ENCODE measurements around the gene SMAD4. TPM values are rescaled to one million over a fixed set of nuclear protein-coding genes. Genes with fewer than 3 reads are reported as not detected.
"Not testable (repeated sequence)": the region's sequence is repeated elsewhere in the genome, so short reads cannot be mapped to it uniquely, and the experiment has no call there.

Gene SMAD4
- total and polyA plus RNA-seq, 7 donors, result 16.4 to 143 (median 106) TPM

DNA sequence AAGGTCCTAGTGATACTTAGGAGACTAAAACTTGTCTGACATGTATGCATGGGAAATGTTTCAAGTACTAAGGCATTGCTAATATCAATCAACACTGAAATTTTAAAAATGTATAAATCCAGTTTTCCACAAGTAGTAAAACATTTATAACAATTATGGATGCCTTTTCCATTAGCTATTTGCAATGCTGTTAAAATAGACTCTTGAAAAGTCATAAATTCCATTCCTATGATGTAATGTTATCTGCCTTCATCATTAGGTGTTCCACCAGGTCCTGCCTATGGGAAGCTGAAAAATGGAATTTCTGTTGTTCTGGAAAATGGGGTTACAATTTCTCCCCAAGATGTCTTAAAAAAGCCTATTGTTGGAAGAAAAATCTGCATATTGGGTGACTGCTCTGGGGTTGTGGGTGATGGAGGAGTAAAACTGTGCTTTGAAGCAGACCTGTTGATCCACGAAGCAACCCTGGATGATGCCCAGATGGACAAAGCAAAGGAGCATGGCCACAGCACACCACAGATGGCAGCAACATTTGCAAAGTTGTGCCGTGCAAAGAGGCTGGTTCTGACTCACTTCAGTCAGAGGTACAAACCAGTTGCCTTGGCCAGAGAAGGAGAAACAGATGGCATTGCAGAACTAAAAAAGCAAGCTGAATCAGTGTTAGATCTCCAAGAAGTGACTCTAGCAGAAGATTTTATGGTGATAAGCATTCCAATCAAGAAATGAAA, 43.5 kb upstream of the SMAD4 start:
- Histone ChIP-seq H3K27ac (no peak overlapping the region), H3K27me3 (no peaks in the 10 kb centered on the region), H3K4me1 (peaks cover 0 to 26% (median 15%) of the 10 kb centered on the region in 4 donors), H3K4me3 (no peak overlapping the region), H3K9me3 (no peaks in the 10 kb centered on the region), H3K36me3 (peaks cover 0 to 7% (median 2%) of the 10 kb centered on the region in 4 donors)
- no peak for DNase-seq
- TF ChIP-seq CTCF (IDR thresholded peaks at IDR 0.05) (no peak), POLR2AphosphoS5 (IDR thresholded peaks at IDR 0.05) (no peak), EP300 (IDR thresholded peaks at IDR 0.05) (no peak)
- intact Hi-C loops (cut with DNase I), result no loop called here
- WGBS, 2 donors, result 90 to 95% methylated on average over 2 of the region's 2 CpGs

- Histone ChIP-seq H3K4me1 (peaks cover 0 to 22% (median 12%) of the 10 kb centered on the region in 4 donors), H3K4me3 (no peak overlapping the region), H3K9me3 (no peaks in the 10 kb centered on the region), H3K27ac (no peak overlapping the region), H3K27me3 (no peaks in the 10 kb centered on the region), H3K36me3 (peaks cover 0 to 7% (median 2%) of the 10 kb centered on the region in 4 donors)
- intact Hi-C loops (cut with DNase I), result no loop called here
- TF ChIP-seq POLR2A (IDR thresholded peaks at IDR 0.05), result no peak
- no peak for TF ChIP-seq EP300 (IDR thresholded peaks at IDR 0.05)
- no peak for DNase-seq
- 55 to 67% methylated on average over 2 of the region's 2 CpGs for WGBS, 2 donors
Measured at GRCh38 chr18:50987261-50987660, 42.8 kb upstream of the SMAD4 start.

DNA sequence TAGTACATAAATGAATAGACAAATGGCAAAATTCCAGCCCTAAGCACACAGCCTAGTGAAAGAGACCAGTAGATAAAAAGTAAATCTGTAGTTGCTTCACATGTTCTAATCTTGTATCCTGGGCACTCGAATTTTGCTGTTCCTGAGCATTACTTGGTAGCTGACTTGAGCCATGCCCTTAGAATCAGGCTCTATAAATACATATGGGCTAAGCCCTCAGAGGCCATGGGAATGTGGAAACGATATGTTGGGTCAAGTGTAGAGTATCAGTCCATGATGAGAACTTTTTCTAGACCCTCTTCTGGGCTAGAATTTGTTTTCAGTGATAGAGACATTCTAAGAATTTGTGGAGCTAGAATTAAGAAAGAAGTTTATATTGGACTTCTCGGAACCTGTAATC, 40.3 kb upstream of the SMAD4 start:
- H3K27me3 ChIP-seq, result no peaks in the 10 kb centered on the region
- H3K9me3 ChIP-seq, result no peaks in the 10 kb centered on the region
- H3K36me3 ChIP-seq, result peaks cover 0 to 7% (median under 1%) of the 10 kb centered on the region in 4 donors
- DNase-seq, result no peak
- no peak for TF ChIP-seq EP300 (IDR thresholded peaks at IDR 0.05)
- TF ChIP-seq POLR2A (IDR thresholded peaks at IDR 0.05), result no peak
- TF ChIP-seq POLR2AphosphoS5 (IDR thresholded peaks at IDR 0.05), result no peak
- TF ChIP-seq CTCF (IDR thresholded peaks at IDR 0.05), result no peak
- peaks cover 0 to 16% (median 8%) of the 10 kb centered on the region in 4 donors for H3K4me1 ChIP-seq
- WGBS, 2 donors, result 87 to 93% methylated on average over 3 of the region's 3 CpGs
- no peak overlapping the region for H3K27ac ChIP-seq
- no peak overlapping the region for H3K4me3 ChIP-seq
- intact Hi-C loops (cut with DNase I), result no loop called here

DNA sequence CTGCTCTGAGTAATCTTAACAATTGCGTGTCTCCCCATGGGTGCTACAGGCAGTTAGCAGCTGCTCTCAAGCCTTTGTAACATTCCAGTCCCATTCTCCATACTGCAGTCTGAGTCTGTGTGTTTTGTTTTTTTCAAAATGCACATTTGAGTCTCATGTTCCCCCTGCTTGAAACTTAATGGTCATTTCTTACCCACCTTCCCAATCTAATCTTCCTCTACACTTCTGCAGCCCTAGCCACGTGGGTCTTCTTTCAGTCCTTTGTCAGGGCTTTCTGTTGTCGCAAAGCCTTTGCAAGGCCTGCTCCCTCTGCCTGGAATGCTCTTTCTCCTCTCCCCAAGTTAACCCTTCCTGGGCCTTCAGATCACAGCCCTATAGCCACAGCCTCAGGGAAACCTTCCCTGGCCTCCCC, 37.7 kb upstream of the SMAD4 start:
- WGBS, 2 donors, result 86 to 93% methylated on average over 3 of the region's 3 CpGs
- DNase-seq, result no peak
- no peak for TF ChIP-seq POLR2A (IDR thresholded peaks at IDR 0.05)
- no peak for TF ChIP-seq EP300 (IDR thresholded peaks at IDR 0.05)
- TF ChIP-seq CTCF (IDR thresholded peaks at IDR 0.05), result no peak
- no peak for TF ChIP-seq POLR2AphosphoS5 (IDR thresholded peaks at IDR 0.05)
- Histone ChIP-seq H3K27me3 (no peaks in the 10 kb centered on the region), H3K4me3 (no peak overlapping the region), H3K27ac (no peak overlapping the region), H3K4me1 (peaks cover 0 to 3% (median 0%) of the 10 kb centered on the region in 4 donors), H3K9me3 (no peaks in the 10 kb centered on the region), H3K36me3 (peaks cover 0 to 7% (median 0%) of the 10 kb centered on the region in 4 donors)
- intact Hi-C loops (cut with DNase I), result no loop called here

- Histone ChIP-seq H3K4me3 (no peak overlapping the region), H3K27me3 (no peaks in the 10 kb centered on the region), H3K27ac (no peak overlapping the region), H3K9me3 (no peaks in the 10 kb centered on the region), H3K36me3 (no peaks in the 10 kb centered on the region), H3K4me1 (no peaks in the 10 kb centered on the region)
- intact Hi-C loops (cut with DNase I), result no loop called here
- whole genome bisulfite sequencing, 2 donors, result 89 to 90% methylated on average over 2 of the region's 2 CpGs
- TF ChIP-seq CTCF (IDR thresholded peaks at IDR 0.05) (no peak), EP300 (IDR thresholded peaks at IDR 0.05) (no peak), POLR2AphosphoS5 (IDR thresholded peaks at IDR 0.05) (no peak), POLR2A (IDR thresholded peaks at IDR 0.05) (no peak)
- no peak for DNase-seq
Measured at GRCh38 chr18:50994031-50994430, 36.0 kb upstream of the SMAD4 start.

DNA sequence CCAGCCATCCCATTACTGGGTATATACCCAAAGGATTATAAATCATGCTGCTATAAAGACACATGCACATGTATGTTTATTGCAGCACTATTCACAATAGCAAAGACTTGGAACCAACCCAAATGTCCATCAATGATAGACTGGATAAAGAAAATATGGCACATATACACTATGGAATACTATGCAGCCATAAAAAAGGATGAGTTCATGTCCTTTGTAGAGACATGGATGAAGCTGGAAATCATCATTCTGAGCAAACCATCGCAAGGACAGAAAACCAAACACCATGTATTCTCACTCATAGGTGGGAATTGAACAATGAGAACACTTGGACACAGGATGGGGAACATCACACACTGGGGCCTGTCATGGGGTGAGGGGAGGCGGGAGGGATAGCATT, 26.8 kb upstream of the SMAD4 start:
- H3K4me3 ChIP-seq; H3K36me3 ChIP-seq; H3K27ac ChIP-seq; H3K9me3 ChIP-seq; DNase-seq; H3K4me1 ChIP-seq; intact Hi-C loops (cut with DNase I); H3K27me3 ChIP-seq: not testable (repeated sequence)
- 94 to 96% methylated on average over 2 of the region's 2 CpGs for WGBS, 2 donors
